ENCODE data around the gene EFCC1.

EFCC1 gene

DNA sequence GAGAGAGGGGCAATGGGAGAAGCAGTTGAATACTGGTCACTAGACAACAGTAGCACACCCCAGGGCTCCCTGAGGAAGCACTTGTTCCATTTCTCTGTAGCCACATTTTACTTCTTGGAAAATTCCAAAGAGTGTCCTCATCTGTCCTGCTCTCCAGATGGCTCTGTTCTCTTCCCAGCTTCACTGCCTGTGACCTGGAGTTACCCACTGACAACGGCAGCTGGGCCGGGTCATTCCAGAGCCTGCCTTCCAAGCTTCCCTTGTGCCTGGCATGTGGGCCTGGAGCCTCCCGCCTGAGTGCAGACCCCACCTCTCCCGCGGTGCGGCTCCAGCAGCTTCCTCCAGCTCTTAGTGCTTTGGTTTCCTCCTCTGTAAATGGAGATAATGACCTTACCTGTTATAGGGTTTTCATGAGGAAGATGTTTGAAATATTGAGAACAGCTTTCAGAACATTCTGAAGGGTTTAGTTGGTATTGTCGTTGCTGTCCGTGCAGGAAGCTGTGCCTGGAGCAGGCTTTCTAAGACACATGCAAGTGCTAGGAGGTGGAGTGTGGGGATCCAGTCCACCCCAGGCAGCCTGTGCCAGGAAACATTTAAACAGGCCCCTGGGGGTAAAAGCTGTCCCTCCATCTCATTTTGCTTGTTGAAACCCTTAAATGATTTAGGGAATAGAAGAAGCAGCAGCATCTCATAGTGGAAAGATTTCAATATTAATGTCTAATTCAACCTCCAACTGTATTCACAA is 24.8 kb downstream of the EFCC1 start:
- no peak for DNase-seq
- in situ Hi-C loops (cut with MboI; ENCODE audit: low pct_unique_long_range_greater_than_20kb, low sequenced_read_pairs) = no loop called here

DNA sequence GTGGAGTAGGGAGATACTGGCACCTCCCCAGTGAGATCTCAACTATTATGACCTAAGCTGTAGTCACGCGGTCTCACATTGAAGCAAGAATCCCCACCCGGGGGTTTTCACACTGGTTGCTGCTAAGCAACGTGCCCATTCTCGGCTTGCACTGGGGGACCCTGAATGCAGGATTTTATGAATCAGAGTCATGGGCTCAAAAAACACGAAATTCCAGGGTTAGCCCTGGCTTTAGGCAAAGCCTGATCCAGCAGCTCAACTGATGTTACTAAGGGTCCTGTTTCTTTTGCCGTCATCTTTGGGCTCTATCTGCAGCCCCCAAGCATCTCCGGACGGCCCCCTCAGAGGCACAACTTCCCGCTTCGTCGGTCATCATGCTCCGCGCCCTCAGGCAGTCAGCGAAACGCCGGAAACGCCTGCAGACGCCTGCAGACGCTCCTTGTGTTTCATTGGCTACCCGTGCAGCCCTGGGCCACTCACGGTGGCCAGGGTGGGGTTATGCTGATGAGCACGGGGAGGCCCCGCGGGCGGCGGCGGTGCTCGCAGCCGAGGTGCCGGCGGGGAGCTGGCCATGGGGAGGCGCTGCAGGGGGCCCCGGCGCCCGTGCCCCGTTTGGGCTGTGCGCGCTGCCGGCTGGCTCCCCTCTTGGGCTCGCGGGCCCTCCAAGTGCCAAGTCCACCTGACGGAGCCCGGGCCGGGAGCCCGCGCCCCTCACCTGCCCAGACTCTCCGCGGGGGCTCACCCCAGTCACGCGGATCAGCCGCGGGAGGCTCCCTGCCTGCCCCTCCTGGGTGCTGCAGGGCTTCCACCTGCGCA is 25.8 kb downstream of the EFCC1 start:
- peak; percentile 95 for DNase-seq
- in situ Hi-C loops (cut with MboI; ENCODE audit: low pct_unique_long_range_greater_than_20kb, low sequenced_read_pairs) = no loop called here

DNA sequence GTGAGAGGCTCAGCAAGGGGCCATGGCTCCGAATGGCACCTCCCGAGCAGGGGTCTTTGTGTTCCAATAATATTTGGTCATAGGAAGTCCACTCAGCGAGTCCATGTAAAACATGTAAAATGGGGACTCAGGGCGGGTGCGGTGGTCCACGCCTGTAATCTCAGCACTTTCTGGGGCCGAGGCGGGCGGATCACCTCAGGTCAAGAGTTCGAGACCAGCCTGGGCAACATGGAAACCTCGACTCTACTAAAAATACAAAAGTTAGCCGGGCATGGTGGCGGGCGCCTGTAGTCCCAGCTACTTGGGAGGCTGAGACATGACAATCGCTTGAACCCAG is 26.4 kb downstream of the EFCC1 start:
- in situ Hi-C loops (cut with MboI; ENCODE audit: low pct_unique_long_range_greater_than_20kb, low sequenced_read_pairs) = no loop called here
- no peak for DNase-seq

DNA sequence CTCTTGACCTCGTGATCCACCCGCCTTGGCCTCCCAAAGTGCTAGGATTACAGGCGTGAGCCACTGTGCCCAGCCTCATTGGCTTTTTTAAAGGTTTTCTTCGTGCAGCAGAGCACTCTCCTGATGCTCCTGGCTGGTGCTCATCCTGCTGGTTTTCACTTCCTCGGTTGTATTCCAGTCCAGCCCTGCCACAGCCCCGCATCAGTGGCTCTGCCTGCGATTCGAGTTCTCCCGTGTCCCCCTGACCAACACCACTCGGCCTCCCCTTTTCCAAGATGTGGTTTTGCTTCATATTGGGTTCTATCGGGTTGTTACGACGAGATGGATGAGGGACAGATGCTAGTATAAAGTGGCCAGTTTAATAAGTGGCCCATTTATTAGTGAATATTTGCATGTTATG is 27.8 kb downstream of the EFCC1 start:
- no peak for DNase-seq
- in situ Hi-C loops (cut with MboI; ENCODE audit: low pct_unique_long_range_greater_than_20kb, low sequenced_read_pairs) = no loop called here

DNA sequence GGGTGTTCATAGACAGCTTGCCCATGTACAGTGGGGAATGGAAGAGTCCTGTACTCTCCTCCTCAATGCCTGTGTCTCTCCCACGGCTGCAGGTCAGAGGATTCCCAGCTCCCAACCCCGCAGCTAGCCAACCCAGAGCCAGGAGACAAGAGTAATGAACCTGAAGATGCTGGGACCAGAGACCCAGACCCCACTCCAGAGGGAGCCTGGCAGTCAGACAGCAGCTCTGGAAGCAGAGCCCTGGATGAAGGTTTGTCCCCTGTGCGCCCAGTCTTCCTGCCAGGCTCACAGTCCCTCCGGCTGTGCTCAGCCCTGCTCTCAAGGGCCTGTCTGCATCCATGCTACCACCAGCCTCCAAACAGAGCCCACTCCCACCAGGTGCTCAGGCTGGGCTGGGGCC is 29.5 kb downstream of the EFCC1 start:
- in situ Hi-C loops (cut with MboI; ENCODE audit: low pct_unique_long_range_greater_than_20kb, low sequenced_read_pairs) = no loop called here
- DNase-seq = no peak

DNA sequence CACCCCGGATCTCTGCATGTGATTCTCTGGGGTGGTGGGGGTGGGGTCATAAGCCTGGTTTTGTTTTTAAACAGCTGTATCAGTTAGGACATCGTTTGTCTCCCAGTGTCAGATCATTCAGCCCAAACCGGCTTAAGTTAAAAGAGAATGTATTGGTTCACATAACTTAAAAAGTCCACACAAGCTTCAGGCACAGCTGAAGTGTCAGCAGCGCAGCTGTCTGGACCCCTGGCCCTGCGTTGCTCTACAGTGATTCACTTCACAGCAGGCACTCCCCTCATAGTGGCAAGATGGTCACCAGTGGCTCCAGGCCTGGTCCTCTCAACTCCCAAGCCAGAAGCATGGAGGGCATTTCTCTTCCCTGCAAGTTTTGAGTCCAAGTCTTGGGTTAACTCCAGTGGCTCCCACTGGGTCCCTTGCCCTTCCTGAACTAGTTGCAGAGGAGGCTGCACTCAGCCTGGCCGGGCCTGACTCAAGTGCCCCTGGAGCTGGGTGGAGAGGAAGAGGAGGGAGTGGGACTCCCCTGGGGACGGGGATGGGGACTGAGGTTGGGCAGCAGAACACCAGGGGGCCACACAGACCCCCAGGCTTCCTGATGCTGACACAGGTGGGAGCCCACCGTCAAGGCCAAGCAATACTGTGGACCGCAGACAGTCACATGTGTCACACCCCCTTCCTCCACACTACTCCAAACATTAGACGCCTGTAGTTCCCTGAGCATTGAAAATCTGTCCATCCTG is 30.5 kb downstream of the EFCC1 start:
- in situ Hi-C loops (cut with MboI; ENCODE audit: low pct_unique_long_range_greater_than_20kb, low sequenced_read_pairs) = no loop called here
- no peak for DNase-seq

DNA sequence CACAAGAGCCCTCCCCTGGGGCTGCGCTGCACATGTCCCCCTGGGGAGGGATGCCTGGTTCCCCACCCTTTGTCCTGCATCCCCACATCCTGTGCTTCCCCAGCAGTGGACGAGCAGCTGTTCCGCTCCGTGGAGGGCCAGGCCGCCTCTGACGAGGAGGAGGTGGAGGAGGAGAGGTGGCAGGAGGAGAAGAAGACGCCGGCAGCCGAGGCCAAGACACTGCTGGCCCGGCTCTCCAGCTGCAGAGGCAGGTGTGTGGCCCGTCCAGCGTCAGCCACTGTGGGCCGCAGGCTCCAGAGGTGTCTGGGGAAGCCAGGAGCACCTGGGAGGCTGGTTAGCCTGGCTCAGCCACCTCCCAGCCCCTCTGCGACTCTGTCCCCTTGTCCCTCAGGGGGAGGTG is 31.6 kb downstream of the EFCC1 start:
- DNase-seq = no peak
- in situ Hi-C loops (cut with MboI; ENCODE audit: low pct_unique_long_range_greater_than_20kb, low sequenced_read_pairs) = no loop called here

DNA sequence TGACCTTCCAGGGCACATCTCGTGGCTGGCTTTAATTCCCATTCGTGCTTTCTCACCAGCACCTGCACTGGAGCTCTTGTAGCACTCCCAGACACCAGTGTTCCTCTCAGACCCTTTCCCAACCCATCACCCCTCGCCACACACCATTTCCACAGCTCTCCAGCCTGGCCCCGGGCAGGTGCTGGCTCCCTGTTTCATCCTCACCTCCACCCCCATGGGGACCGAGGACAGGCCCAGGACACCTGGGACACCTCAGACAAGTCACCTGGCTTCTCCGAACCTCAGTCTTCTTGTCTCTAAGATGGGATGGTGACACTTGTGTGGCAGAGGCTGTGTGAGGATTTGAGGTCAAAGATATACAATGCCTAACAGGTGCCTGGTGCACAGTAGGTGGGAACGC is 32.0 kb downstream of the EFCC1 start:
- no peak for DNase-seq
- in situ Hi-C loops (cut with MboI; ENCODE audit: low pct_unique_long_range_greater_than_20kb, low sequenced_read_pairs) = no loop called here

DNA sequence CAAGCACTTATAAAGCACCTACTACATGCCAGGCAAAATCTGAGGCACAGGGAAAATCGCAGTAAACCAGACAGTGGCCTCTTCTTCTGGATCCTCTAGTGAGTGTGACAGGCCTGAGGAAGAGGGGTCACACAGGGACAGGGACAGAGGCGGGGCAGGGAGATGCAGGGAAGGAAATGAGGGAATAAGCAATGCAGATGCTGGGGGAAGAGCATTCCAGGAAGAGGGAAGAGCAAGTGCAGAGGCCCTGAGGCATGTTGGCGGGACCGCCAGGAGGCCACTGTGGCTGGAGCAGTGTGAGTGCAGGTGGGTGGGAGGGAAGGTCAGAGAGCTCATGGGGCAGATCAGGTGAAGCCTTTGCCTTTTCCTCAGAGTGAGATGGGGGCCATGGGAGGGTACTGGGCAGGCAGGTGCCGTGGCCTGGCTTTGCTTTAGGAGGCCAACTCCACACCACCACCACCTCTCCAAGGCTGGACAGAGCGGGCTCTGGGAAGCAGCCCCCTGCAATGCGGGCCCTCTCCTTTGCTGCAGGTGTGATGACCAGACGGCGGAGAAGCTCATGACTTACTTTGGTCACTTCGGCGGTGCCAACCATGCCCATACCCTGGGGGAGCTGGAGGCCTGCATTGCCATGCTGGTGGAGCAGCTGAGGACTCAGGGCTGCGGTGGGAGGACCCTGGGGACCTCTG is 32.7 kb downstream of the EFCC1 start:
- in situ Hi-C loops (cut with MboI; ENCODE audit: low pct_unique_long_range_greater_than_20kb, low sequenced_read_pairs) = no loop called here
- DNase-seq = no peak

DNA sequence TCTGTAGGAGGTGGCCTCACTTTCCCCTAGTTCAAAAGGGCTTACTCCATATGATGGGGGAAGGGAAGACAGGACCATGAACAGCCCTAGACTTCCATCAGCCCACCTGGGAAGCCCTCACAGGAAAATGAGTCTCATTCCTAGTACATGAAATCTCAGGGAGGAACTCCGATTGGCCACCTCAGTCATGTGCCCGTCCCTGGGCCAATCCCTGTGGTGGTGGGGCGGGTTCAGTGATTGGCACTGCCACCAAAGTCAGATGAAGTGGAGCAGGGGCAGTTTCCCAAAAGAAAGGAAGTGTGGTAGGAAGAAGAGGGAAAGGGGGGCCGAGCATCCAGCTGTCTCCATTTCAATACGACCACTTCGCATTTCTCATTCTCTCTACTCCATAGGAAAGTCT is 33.5 kb downstream of the EFCC1 start:
- DNase-seq = no peak
- in situ Hi-C loops (cut with MboI; ENCODE audit: low pct_unique_long_range_greater_than_20kb, low sequenced_read_pairs) = no loop called here

DNA sequence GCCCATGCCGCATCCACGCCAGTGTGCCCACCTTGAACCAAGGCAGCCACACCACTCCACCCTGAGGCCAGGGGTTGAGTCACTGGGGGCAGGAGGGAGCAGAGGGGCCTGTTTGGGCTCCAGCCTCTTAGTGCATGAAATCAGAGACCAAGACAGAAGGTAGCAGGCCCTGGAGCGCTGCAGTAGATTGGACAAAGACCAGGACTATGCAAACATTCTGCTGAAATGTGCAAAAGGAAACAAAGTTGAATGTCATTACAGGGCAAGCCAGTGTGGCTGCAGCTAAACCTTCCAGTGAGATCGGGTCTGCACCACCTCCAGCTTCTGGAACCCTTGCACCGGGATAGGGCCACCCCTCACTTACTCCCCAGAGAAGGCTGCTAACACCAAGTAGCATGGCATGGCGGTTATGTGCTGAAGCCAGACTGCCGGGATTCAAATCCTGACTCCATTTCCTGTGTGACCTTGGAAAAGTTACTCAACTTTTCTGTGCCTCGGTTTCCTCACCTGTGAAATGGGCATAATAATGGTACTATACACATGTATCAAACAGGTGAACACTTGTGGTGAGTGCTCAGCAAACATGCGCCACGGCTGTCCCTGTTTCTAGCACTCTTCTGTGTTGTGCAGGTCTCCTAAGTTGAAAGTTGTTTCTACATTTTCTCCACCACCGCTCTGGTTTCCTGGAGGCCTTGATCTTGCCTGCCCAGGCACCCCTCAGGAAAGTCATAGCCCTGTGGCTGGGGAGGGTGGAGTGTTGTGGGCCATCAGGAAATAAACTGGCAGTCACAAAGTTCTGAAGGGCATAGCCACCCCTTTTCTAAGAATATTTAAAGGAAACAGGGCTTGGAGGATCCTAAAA is 34.5 kb downstream of the EFCC1 start:
- in situ Hi-C loops (cut with MboI; ENCODE audit: low pct_unique_long_range_greater_than_20kb, low sequenced_read_pairs) = no loop called here

DNA sequence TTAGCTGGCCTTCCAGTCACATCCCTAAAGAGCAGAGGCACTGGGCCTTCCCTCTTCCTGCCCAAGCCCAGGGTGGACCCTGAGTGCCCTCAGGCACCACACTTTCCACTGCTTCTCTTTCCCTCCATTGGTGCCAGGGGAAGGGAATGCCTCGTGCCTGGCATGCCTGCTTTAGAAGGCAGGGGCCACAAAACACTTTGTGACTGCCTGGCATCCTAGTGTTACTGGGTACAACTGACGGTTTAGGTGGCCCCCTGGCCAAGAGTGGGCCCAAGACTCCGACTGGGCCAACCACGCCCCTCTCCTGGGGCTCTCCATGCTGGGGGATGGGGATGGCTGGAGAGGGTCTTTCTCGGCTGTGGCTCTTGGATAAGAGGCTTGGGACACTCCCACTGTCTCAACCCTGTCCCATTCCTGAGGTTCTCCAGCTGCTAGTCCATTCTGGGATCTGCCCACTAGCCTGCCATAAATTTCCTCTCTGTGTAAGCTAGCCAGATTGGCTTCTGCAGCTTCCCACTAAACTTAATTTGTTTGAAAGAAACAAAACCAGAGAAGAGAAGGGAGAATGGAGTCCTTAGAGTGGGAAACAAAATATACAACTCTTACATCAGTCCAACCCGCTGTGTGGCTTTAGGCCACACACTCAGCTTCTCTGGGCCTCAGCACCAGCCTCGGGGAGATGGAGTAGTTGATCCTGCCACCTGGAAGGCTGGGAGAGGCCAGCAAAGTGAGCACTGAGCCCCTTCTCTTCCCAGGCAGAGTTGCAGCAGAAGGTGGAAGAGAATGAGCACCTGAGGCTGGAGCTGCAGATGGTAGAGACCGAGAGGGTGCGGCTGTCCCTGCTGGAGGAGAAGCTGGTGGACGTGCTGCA is 35.4 kb downstream of the EFCC1 start:
- in situ Hi-C loops (cut with MboI; ENCODE audit: low pct_unique_long_range_greater_than_20kb, low sequenced_read_pairs) = no loop called here
- no peak for DNase-seq

More for the DNA sequence above, 34.5 kb downstream of the EFCC1 start:
- no peak for DNase-seq

DNA sequence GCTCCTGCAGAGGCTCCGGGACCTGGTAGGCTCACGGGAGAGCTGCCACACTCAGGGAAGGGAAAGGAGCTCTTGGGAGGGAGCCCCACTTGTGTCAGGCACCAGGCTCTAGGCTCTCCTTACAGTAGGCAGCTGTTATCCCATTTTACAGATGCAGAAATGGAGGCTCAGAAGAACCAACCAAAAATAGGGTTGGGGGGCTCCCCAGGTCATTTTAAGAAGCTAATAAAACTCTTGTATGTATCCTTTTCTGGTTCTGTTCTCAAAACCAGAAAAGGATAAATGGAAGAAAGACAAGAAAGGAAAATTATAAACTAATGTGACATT is 36.0 kb downstream of the EFCC1 start:
- DNase-seq = no peak
- in situ Hi-C loops (cut with MboI; ENCODE audit: low pct_unique_long_range_greater_than_20kb, low sequenced_read_pairs) = no loop called here

DNA sequence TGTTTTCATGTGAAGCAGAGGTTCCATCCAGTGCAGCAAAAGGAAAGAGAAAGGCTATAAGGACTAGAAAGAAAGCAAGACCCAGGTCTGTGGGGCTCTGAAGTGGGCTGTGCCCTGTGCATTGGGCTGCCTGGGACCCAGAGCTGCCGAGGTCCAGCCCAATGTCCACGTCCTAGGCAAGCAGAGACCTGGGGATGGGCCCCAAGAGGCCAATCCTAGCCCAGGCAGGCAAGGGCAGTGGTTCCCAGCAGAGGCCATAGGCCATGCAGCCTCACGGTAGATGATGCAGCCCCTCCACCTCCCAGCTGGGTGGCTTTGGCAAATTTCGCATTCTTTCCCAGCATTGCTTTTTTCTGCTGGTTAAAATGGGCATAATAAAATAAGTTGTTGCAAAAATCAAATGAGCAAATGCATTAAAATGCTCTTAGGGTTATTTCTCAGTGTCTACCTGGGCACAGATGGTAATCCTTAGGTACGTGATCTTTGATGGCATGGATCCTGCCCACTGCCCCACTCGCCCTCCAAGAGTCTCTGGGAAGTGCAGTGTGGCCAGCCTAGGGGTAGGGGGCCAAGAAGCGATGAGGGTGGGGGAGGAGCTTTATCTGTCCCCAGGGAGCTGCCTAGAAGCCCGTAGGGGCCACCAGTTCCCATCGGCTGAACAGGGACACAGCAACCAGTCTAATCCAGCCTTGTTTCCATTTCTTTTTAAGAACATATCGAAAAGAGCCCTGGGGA is 37.2 kb downstream of the EFCC1 start:
- no peak for DNase-seq
- in situ Hi-C loops (cut with MboI; ENCODE audit: low pct_unique_long_range_greater_than_20kb, low sequenced_read_pairs) = no loop called here

DNA sequence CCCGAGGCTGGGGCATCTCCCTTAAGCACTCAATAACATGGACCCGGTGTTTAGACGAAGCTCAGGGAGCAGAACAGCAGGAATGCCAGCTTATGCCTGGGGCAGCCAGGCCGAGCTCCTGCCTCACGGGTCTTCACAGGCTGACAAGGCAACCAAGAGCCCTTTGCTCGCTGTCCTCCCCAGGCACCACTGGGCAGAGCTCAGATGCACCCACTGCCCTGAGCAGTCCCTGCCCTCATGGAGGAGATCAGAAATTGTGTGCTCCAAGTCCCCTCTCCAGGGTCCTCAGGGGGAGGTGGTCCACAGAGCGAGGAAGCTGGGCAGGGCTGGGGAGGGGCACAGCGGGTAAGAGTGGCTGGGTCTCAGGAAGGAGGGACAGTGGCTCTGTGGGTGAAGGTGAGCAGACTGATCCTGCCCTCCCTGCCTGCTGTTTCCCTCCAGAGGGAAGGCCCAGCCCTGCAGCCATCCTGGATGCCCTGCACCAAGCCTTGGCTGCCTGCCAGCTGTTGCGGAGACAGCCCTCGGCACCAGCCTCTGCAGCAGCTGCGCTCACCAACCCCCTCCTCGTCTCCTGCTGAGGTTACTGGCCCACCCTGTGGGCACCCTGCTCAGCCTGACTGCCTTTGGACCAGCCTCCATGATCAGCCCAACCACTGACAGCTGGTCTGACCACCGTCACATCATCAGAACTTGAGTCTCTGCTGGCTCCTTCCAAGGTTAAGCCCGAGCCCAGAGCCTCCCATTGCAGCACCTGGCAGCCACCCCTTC is 38.4 kb downstream of the EFCC1 start:
- in situ Hi-C loops (cut with MboI; ENCODE audit: low pct_unique_long_range_greater_than_20kb, low sequenced_read_pairs) = no loop called here
- DNase-seq = no peak

DNA sequence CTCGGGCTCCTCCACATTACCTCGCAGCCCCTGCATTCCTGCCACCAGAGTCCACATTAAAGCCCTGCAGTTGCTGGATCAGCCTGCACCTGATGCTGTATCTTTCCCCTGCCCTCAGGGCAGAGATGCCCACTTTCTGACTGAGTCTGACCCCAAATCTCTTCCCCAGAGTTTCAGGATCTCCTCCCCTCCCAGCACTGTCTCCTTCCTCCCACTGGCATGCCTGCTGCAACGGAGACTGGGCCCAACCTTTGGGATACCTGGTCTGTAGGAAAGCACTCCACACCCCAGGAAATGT is 38.9 kb downstream of the EFCC1 start:
- no peak for DNase-seq
- in situ Hi-C loops (cut with MboI; ENCODE audit: low pct_unique_long_range_greater_than_20kb, low sequenced_read_pairs) = no loop called here

Measured in KBM-7 (cell line).